ENCODE measurements around the gene TMED5.

DNA sequence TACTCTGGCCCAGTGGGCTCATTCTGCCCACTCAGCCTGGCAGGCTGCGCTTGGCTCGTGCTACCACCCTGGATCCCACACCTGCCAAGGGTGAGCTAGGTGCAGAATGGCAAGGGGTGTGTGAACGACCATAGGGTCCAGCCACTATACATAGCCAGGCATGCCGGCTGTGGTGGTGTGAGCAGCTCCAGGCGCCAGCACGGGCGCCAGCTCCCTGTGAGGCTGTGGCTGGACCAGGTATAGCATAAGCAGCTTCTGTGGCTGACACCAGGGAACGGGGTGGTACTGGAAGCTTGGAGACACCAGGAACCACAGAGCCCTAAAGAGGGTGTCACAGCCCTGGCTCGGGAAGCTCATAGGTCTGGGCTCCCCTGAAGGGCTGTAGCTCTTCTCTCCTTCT is 18.9 kb upstream of the TMED5 start:
- TF ChIP-seq, protein P1, sequence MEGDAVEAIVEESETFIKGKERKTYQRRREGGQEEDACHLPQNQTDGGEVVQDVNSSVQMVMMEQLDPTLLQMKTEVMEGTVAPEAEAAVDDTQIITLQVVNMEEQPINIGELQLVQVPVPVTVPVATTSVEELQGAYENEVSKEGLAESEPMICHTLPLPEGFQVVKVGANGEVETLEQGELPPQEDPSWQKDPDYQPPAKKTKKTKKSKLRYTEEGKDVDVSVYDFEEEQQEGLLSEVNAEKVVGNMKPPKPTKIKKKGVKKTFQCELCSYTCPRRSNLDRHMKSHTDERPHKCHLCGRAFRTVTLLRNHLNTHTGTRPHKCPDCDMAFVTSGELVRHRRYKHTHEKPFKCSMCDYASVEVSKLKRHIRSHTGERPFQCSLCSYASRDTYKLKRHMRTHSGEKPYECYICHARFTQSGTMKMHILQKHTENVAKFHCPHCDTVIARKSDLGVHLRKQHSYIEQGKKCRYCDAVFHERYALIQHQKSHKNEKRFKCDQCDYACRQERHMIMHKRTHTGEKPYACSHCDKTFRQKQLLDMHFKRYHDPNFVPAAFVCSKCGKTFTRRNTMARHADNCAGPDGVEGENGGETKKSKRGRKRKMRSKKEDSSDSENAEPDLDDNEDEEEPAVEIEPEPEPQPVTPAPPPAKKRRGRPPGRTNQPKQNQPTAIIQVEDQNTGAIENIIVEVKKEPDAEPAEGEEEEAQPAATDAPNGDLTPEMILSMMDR (IDR thresholded peaks at IDR 0.05): no peak
- TF ChIP-seq POLR2A (IDR thresholded peaks at IDR 0.05): no peak

All from esophagus squamous epithelium (tissue), 4 donors.